ENCODE data around the gene NOTCH1.

DNA sequence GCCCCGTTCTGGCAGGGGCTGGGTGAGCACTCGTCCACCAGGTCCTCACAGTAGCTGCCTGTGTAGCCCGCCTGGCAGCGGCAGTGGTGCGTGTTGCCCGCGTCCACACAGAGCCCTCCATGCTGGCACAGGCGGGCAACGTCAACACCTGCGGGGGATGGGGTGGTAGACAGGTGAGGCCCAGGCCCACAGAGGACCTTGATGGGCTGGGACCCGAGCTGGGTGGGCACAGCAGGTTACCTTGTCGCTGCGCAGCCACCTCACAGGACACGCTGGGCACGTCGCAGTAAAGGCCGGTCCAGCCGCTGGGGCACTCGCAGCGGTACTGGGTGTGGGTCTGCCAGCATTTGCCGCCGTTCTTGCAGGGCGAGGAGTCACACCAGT, 37.9 kb downstream of the NOTCH1 start:
- TF ChIP-seq CREM (CRISPR knock-in tag; IDR thresholded peaks at IDR 0.05): no peak
- TF ChIP-seq, protein P1, sequence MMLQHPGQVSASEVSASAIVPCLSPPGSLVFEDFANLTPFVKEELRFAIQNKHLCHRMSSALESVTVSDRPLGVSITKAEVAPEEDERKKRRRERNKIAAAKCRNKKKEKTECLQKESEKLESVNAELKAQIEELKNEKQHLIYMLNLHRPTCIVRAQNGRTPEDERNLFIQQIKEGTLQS (CRISPR knock-in tag; conservative IDR thresholded peaks at IDR 0.05): no peak
- TF ChIP-seq, protein P2, sequence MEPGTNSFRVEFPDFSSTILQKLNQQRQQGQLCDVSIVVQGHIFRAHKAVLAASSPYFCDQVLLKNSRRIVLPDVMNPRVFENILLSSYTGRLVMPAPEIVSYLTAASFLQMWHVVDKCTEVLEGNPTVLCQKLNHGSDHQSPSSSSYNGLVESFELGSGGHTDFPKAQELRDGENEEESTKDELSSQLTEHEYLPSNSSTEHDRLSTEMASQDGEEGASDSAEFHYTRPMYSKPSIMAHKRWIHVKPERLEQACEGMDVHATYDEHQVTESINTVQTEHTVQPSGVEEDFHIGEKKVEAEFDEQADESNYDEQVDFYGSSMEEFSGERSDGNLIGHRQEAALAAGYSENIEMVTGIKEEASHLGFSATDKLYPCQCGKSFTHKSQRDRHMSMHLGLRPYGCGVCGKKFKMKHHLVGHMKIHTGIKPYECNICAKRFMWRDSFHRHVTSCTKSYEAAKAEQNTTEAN (CRISPR knock-in tag; IDR thresholded peaks at IDR 0.05): no peak
- TF ChIP-seq, protein P3, sequence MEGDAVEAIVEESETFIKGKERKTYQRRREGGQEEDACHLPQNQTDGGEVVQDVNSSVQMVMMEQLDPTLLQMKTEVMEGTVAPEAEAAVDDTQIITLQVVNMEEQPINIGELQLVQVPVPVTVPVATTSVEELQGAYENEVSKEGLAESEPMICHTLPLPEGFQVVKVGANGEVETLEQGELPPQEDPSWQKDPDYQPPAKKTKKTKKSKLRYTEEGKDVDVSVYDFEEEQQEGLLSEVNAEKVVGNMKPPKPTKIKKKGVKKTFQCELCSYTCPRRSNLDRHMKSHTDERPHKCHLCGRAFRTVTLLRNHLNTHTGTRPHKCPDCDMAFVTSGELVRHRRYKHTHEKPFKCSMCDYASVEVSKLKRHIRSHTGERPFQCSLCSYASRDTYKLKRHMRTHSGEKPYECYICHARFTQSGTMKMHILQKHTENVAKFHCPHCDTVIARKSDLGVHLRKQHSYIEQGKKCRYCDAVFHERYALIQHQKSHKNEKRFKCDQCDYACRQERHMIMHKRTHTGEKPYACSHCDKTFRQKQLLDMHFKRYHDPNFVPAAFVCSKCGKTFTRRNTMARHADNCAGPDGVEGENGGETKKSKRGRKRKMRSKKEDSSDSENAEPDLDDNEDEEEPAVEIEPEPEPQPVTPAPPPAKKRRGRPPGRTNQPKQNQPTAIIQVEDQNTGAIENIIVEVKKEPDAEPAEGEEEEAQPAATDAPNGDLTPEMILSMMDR (IDR thresholded peaks at IDR 0.05): no peak
- no peak for TF ChIP-seq NR2C2 (CRISPR knock-in tag; IDR thresholded peaks at IDR 0.05)
- TF ChIP-seq, protein P4, sequence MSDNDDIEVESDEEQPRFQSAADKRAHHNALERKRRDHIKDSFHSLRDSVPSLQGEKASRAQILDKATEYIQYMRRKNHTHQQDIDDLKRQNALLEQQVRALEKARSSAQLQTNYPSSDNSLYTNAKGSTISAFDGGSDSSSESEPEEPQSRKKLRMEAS (CRISPR knock-in tag; IDR thresholded peaks at IDR 0.05): no peak
- no peak for TF ChIP-seq ZNF263 (CRISPR knock-in tag; IDR thresholded peaks at IDR 0.05; ENCODE audit: low read depth)
- TF ChIP-seq SMAD4 (CRISPR knock-in tag; IDR thresholded peaks at IDR 0.05): no peak
- TF ChIP-seq, protein P5, sequence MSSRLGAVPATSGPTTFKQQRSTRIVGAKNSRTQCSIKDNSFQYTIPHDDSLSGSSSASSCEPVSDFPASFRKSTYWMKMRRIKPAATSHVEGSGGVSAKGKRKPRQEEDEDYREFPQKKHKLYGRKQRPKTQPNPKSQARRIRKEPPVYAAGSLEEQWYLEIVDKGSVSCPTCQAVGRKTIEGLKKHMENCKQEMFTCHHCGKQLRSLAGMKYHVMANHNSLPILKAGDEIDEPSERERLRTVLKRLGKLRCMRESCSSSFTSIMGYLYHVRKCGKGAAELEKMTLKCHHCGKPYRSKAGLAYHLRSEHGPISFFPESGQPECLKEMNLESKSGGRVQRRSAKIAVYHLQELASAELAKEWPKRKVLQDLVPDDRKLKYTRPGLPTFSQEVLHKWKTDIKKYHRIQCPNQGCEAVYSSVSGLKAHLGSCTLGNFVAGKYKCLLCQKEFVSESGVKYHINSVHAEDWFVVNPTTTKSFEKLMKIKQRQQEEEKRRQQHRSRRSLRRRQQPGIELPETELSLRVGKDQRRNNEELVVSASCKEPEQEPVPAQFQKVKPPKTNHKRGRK (CRISPR knock-in tag; IDR thresholded peaks at IDR 0.05; ENCODE audit: borderline replicate concordance): no peak
- no peak for TF ChIP-seq CREB1 (CRISPR knock-in tag; IDR thresholded peaks at IDR 0.05)
- no peak for TF ChIP-seq RELA (CRISPR knock-in tag; IDR thresholded peaks at IDR 0.05; ENCODE audit: borderline replicate concordance)
- TF ChIP-seq, protein P6, sequence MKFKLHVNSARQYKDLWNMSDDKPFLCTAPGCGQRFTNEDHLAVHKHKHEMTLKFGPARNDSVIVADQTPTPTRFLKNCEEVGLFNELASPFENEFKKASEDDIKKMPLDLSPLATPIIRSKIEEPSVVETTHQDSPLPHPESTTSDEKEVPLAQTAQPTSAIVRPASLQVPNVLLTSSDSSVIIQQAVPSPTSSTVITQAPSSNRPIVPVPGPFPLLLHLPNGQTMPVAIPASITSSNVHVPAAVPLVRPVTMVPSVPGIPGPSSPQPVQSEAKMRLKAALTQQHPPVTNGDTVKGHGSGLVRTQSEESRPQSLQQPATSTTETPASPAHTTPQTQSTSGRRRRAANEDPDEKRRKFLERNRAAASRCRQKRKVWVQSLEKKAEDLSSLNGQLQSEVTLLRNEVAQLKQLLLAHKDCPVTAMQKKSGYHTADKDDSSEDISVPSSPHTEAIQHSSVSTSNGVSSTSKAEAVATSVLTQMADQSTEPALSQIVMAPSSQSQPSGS (CRISPR knock-in tag; IDR thresholded peaks at IDR 0.05; ENCODE audit: borderline replicate concordance, low read depth): no peak
- no peak for TF ChIP-seq FOXK1 (CRISPR knock-in tag; IDR thresholded peaks at IDR 0.05)
- TF ChIP-seq, protein P7, sequence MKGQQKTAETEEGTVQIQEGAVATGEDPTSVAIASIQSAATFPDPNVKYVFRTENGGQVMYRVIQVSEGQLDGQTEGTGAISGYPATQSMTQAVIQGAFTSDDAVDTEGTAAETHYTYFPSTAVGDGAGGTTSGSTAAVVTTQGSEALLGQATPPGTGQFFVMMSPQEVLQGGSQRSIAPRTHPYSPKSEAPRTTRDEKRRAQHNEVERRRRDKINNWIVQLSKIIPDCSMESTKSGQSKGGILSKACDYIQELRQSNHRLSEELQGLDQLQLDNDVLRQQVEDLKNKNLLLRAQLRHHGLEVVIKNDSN (CRISPR knock-in tag; IDR thresholded peaks at IDR 0.05): no peak

Measured in WTC11 (cell line).